Mammary epithelial cell (primary cell): ENCODE measurements around the gene GAST.

Source experiments
- EZH2 ChIP-seq: IDR thresholded peaks from 2 replicates; pipeline ENCODE4 v1.6.1; 2012; ENCODE audit warnings: low read length, inconsistent platforms, borderline replicate concordance
- TF ChIP-seq, protein P1 (sequence below), 2 donors: IDR thresholded peaks in 1 of 2; conservative IDR thresholded peaks in 1 of 2; 2 replicates each; pipeline ENCODE4 v1.5.1; 2011 to 2012; ENCODE audit warnings: inconsistent platforms in 2 of 2, low read length in 2 of 2, mild to moderate bottlenecking in 2 of 2, control low read depth in 1 of 2, low read depth in 1 of 2; ENCODE audit not compliant: insufficient read depth in 1 of 2; ENCODE audit errors: extremely low read depth in 1 of 2

DNA sequence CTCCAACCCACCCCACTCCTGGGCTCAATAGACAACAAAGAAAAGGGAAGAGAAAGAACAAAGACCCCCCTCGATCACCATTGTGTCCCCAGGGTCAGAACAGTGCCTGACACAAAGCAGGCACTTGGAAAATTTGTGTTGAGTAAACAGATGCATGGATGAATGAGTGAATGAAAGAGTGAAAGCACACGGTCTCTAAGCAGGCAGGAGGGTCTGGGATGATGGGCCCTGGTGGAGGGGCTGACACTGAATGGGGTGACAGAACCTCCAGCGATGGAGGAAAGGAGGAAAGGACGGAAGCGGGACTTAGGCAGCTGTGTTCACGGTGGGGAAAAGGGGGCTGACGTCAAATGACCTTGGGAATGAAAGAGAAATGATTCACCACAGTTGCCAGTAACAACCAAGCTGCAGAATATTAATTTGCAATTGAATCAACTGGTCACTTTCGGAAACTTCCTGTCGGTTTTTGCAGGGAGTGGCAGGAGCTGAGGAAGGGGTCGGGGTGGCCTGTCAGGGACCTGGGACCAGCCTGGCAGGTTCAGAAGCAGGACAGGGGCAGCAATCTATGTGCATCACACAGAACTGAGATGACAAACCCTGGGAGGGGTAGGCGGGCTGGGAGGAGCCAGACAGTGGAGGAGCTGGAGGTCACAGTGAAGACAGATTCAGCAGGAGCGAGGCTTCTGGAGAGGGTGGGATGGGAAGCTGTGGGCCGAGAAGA lies 6.7 kb upstream of the GAST start:
- TF ChIP-seq, protein P1, sequence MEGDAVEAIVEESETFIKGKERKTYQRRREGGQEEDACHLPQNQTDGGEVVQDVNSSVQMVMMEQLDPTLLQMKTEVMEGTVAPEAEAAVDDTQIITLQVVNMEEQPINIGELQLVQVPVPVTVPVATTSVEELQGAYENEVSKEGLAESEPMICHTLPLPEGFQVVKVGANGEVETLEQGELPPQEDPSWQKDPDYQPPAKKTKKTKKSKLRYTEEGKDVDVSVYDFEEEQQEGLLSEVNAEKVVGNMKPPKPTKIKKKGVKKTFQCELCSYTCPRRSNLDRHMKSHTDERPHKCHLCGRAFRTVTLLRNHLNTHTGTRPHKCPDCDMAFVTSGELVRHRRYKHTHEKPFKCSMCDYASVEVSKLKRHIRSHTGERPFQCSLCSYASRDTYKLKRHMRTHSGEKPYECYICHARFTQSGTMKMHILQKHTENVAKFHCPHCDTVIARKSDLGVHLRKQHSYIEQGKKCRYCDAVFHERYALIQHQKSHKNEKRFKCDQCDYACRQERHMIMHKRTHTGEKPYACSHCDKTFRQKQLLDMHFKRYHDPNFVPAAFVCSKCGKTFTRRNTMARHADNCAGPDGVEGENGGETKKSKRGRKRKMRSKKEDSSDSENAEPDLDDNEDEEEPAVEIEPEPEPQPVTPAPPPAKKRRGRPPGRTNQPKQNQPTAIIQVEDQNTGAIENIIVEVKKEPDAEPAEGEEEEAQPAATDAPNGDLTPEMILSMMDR (conservative IDR thresholded peaks at IDR 0.05 in 1 of 2, IDR thresholded peaks at IDR 0.05 in 1 of 2; ENCODE audit: extremely low read depth in 1 of 2, insufficient read depth in 1 of 2, low read depth in 1 of 2, low read length in 2 of 2): no peak
- no peak for TF ChIP-seq EZH2
